ENCODE data around the gene RPS6KB2.

- TF ChIP-seq CTCF (conservative IDR thresholded peaks at IDR 0.05 in 1 of 2, IDR thresholded peaks at IDR 0.05 in 1 of 2; ENCODE audit: low read depth in 1 of 2, low read length in 2 of 2) (no peak), EZH2 (IDR thresholded peaks at IDR 0.05; ENCODE audit: low read length, missing control alignments) (no peak)
Observed at GRCh38 chr11:67482275-67482826, 54.1 kb downstream of the RPS6KB2 start.

Data from fibroblast of lung (primary cell).